GM12891 (cell line): ENCODE results near the gene FNDC3B.

Source experiments
- DNase-seq: peaks from one replicate; pipeline ENCODE4 v3.0.0; 2011; ENCODE audit warnings: low spot score; ENCODE audit not compliant: insufficient read length
- FAIRE-seq: peaks from 2 replicates; lab custom pipeline; 2011; peaks lifted over from hg19 to GRCh38; lab: Jason Lieb, UNC
- PAX5 ChIP-seq: IDR thresholded peaks from 2 replicates; pipeline ENCODE4 v1.6.1; 2011; ENCODE audit warnings: low read length, moderate library complexity, mild to moderate bottlenecking; ENCODE audit not compliant: insufficient read depth, severe bottlenecking
- POLR2A ChIP-seq: IDR thresholded peaks from 2 replicates; pipeline ENCODE4 v1.6.1; 2011; ENCODE audit warnings: low read depth, low read length, control low read depth
- POLR2AphosphoS5 ChIP-seq: IDR thresholded peaks from 2 replicates; pipeline ENCODE4 v1.6.1; 2011; ENCODE audit warnings: low read depth, low read length, control low read depth
- POU2F2 ChIP-seq: IDR thresholded peaks from 2 replicates; pipeline ENCODE4 v1.6.1; 2011; ENCODE audit warnings: low read depth, mild to moderate bottlenecking, control low read depth, low read length, moderate library complexity
- SPI1 ChIP-seq: IDR thresholded peaks from 2 replicates; pipeline ENCODE4 v1.6.1; 2011; ENCODE audit warnings: low read depth, low read length, control low read depth
- TAF1 ChIP-seq: IDR thresholded peaks from 2 replicates; pipeline ENCODE4 v1.6.1; 2011; ENCODE audit warnings: low read depth, low read length, control low read depth

FNDC3B gene

GRCh38 chr3:172398484-172398883 is 359.1 kb downstream of the FNDC3B start:
- TF ChIP-seq TAF1 (no peak), PAX5 (no peak), POLR2A (no peak), POLR2AphosphoS5 (no peak), SPI1 (no peak), POU2F2 (no peak)
- DNase-seq (no peak), FAIRE-seq (no peak)

DNA sequence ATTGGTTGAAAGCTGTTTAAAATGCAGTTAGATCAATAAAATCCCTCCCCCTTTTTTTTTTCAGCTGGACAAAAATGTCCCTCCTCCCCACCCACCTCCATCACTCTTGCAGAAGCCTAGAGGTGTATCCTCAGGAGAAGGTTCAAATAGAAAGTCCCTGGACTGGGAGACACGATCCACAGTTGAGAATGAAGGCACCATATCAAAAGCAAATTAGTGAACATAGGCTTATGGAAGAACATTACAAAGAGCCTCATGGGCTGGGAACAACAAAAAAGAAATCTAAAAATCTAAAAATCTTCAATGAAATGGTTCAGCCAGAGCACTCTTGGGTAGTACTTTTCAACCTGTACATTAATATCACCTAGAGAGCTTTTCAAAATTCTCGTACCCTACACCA is 362.7 kb downstream of the FNDC3B start:
- DNase-seq (no peak), FAIRE-seq (no peak)
- no peak for TF ChIP-seq POLR2A
- TF ChIP-seq PAX5, result no peak
- TF ChIP-seq SPI1, result no peak
- no peak for TF ChIP-seq POU2F2
- TF ChIP-seq TAF1, result no peak
- TF ChIP-seq POLR2AphosphoS5, result no peak

- no peak for DNase-seq
- no peak for FAIRE-seq
- TF ChIP-seq TAF1 (no peak), POLR2A (no peak), POLR2AphosphoS5 (no peak), PAX5 (no peak), SPI1 (no peak), POU2F2 (no peak)
Measured at GRCh38 chr3:172402892-172403643, 363.7 kb downstream of the FNDC3B start.

DNA sequence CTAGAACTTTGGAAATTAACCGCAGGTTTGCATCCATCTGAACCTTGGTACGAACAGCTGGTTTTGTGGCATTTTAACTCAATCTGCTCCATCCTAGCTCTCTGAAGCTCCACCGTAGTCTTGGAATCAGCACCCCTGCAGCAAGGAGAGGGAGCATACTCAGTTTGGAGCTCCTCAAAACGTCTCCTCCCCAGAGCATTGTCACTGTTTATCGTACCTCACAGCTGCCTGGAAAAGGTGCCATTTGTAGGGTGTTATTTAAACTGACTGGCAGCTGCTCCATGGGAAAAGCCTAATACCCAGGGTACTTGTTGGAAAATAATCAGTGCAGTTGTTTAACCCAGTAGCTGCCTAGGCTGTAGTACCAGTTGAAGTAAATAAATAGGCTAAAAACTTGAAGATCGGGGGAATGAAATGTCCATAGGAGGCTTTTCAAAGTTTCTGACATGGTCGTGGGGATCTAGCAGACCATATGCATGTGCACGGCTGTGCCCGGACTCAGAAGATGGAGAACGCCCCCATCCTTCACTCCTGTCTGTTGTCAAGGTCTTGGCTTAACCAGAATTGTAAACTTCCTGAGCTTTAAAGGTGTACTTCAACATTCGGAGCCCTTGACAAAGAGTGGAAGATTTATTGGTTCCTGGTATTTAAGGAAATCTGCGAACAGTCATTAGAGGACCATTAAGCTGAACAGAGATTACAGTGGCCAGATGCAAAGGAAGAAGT is 365.0 kb downstream of the FNDC3B start:
- no peak for DNase-seq
- no peak for FAIRE-seq
- TF ChIP-seq PAX5, result no peak
- TF ChIP-seq TAF1, result no peak
- no peak for TF ChIP-seq POU2F2
- TF ChIP-seq POLR2AphosphoS5, result no peak
- no peak for TF ChIP-seq POLR2A
- no peak for TF ChIP-seq SPI1

GRCh38 chr3:172405914-172406313 is 366.5 kb downstream of the FNDC3B start:
- no peak for FAIRE-seq
- DNase-seq, result no peak
- no peak for TF ChIP-seq POLR2A
- no peak for TF ChIP-seq POLR2AphosphoS5
- no peak for TF ChIP-seq TAF1
- no peak for TF ChIP-seq POU2F2
- no peak for TF ChIP-seq PAX5
- TF ChIP-seq SPI1, result no peak

DNA sequence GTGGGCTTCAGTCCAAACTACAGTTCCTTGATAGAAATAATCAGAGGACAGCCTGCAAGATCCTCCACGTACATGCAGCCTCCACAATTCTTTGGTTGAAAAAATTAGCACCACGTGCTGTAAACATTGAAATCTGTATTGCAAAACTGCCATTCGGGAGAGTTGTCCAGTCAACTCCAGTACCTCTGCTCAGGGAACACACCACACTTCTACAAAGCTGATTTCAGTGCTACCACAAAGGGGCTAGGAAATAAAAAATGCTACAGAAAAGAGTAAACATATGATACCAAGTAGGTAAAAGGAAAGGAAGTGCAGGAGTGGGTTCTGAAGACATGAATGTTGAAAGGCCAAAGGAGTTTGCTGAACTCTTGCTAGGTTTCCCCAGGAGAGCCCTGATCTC is 368.5 kb downstream of the FNDC3B start:
- FAIRE-seq (no peak), DNase-seq (no peak)
- TF ChIP-seq POLR2A (no peak), PAX5 (no peak), POU2F2 (no peak), POLR2AphosphoS5 (no peak), TAF1 (no peak), SPI1 (no peak)

GRCh38 chr3:172410702-172411477 is 371.5 kb downstream of the FNDC3B start:
- DNase-seq (no peak), FAIRE-seq (no peak)
- no peak for TF ChIP-seq POLR2AphosphoS5
- TF ChIP-seq PAX5, result no peak
- TF ChIP-seq SPI1, result no peak
- no peak for TF ChIP-seq TAF1
- TF ChIP-seq POU2F2, result no peak
- no peak for TF ChIP-seq POLR2A

- TF ChIP-seq SPI1, result no peak
- TF ChIP-seq POLR2AphosphoS5, result no peak
- TF ChIP-seq PAX5, result no peak
- TF ChIP-seq TAF1, result no peak
- no peak for DNase-seq
- FAIRE-seq, result no peak
Measured at GRCh38 chr3:172411478-172411947, 372.1 kb downstream of the FNDC3B start.

DNA sequence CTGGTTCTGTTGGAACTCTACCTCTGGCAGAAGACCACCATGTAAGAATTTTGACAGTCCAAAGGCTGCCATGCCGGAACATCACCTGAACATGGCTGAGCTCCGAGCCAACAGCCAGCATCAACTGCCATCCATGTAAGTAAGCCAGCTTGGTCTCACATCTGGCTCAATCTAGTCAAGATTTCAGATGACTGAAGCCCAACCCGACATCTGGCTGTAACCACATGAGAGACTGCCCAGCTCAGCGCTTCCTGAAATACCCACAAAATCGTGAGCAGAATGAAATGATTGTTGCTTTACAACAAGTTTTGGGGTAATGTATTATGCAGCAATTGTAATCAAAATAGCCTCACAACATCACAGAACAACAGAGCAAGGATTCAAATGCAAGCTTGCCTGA is 375.9 kb downstream of the FNDC3B start:
- FAIRE-seq (no peak), DNase-seq (no peak)
- TF ChIP-seq SPI1 (no peak), TAF1 (no peak), POU2F2 (no peak), POLR2A (no peak), PAX5 (no peak), POLR2AphosphoS5 (no peak)
